ENCODE results near the gene CEP170B.
"Not testable (repeated sequence)": the region's sequence is repeated elsewhere in the genome, so short reads cannot be mapped to it uniquely, and the experiment has no call there.

Gene CEP170B

GRCh38 chr14:104891664-104892530 is 26.8 kb downstream of the CEP170B start:
- no peak for DNase-seq (ENCODE audit: low read depth in 2 of 2)

- no peak for DNase-seq (ENCODE audit: low read depth in 2 of 2)
Observed at GRCh38 chr14:104892531-104893434, 27.7 kb downstream of the CEP170B start.

GRCh38 chr14:104893435-104894207 is 28.6 kb downstream of the CEP170B start:
- DNase-seq (ENCODE audit: low read depth in 2 of 2) = no peak

- DNase-seq (ENCODE audit: low read depth in 2 of 2) = no peak
Observed at GRCh38 chr14:104894331-104895206, 29.5 kb downstream of the CEP170B start.

- no peak for DNase-seq (ENCODE audit: low read depth in 2 of 2)
Observed at GRCh38 chr14:104895207-104895785, 30.2 kb downstream of the CEP170B start.

GRCh38 chr14:104895786-104896661 is 31.0 kb downstream of the CEP170B start:
- no peak for DNase-seq (ENCODE audit: low read depth in 2 of 2)

- DNase-seq (ENCODE audit: low read depth in 2 of 2) = no peak
Observed at GRCh38 chr14:104897330-104898194, 32.5 kb downstream of the CEP170B start.

- DNase-seq (ENCODE audit: low read depth in 2 of 2) = no peak
Observed at GRCh38 chr14:104898195-104898558, 33.1 kb downstream of the CEP170B start.

- DNase-seq (ENCODE audit: low read depth in 2 of 2) = no peak
Observed at GRCh38 chr14:104898870-104899510, 33.9 kb downstream of the CEP170B start.

GRCh38 chr14:104899781-104900180 is 34.7 kb downstream of the CEP170B start:
- no peak for DNase-seq (ENCODE audit: low read depth in 2 of 2)

- DNase-seq (ENCODE audit: low read depth in 2 of 2) = no peak
Observed at GRCh38 chr14:104900639-104901512, 35.8 kb downstream of the CEP170B start.

GRCh38 chr14:104903990-104904389 is 38.9 kb downstream of the CEP170B start:
- no peak for DNase-seq (ENCODE audit: low read depth in 2 of 2)

- not testable (repeated sequence) for DNase-seq (ENCODE audit: low read depth in 2 of 2)
Observed at GRCh38 chr14:104904650-104905578, 39.8 kb downstream of the CEP170B start.

GRCh38 chr14:104905579-104905933 is 40.5 kb downstream of the CEP170B start:
- not testable (repeated sequence) for DNase-seq (ENCODE audit: low read depth in 2 of 2)

- DNase-seq (ENCODE audit: low read depth in 2 of 2) = no peak
Observed at GRCh38 chr14:104908303-104908702, 43.2 kb downstream of the CEP170B start.

GRCh38 chr14:104912053-104912452 is 47.0 kb downstream of the CEP170B start:
- DNase-seq (ENCODE audit: low read depth in 2 of 2) = no peak
